Gastrocnemius medialis (tissue), 4 donors: ENCODE results near the gene MACROD2. TPM values are rescaled to one million over a fixed set of nuclear protein-coding genes. Genes with fewer than 3 reads are reported as not detected.

Source experiments
- ATAC-seq, 2 donors: fragments of 150-250 bp; one replicate each; pipeline ENCODE4 v1.9.1; 2016
- DNase-seq, 2 donors: peaks; one replicate each; pipeline ENCODE4 v3.0.0-alpha.2; 2019
- H3K27ac ChIP-seq, 4 donors: fragments of 200-600 bp; sonication (generic); 1 replicate in 1 of 4; 2 replicates in 3 of 4; pipeline ENCODE4 v1.5.1; 2016 to 2018; ENCODE audit warnings: mild to moderate bottlenecking in 2 of 4, moderate library complexity in 1 of 4
- H3K27me3 ChIP-seq, 3 donors: fragments of 200-600 bp; sonication (generic) in 2 of 3; 1 replicate in 1 of 3; 2 replicates in 2 of 3; pipeline versions ENCODE4 v1.5.1 to v1.6.0; 2016 to 2019; ENCODE audit warnings: mild to moderate bottlenecking in 1 of 3, moderate library complexity in 1 of 3
- H3K36me3 ChIP-seq, 2 donors: fragments of 200-600 bp; sonication (generic) in 1 of 2; one replicate each; pipeline ENCODE4 v1.5.1; 2017 to 2018
- H3K4me1 ChIP-seq, 2 donors: fragments of 200-600 bp; sonication (generic) in 1 of 2; one replicate each; pipeline ENCODE4 v1.5.1; 2016 to 2017; ENCODE audit warnings: mild to moderate bottlenecking in 2 of 2
- H3K4me3 ChIP-seq, 4 donors: fragments of 200-600 bp; sonication (generic) in 3 of 4; 1 replicate in 1 of 4; 2 replicates in 3 of 4; pipeline ENCODE4 v1.5.1; 2016 to 2019; ENCODE audit warnings: mild to moderate bottlenecking in 2 of 4
- H3K9me3 ChIP-seq, 3 donors: fragments of 200-600 bp; sonication (generic) in 2 of 3; 1 replicate in 1 of 3; 2 replicates in 2 of 3; pipeline ENCODE4 v1.5.1; 2016 to 2019
- POLR2A ChIP-seq, 2 donors: fragments of 450-650 bp; IDR thresholded peaks; one replicate each; pipeline ENCODE4 v1.6.1; 2017; ENCODE audit warnings: antibody characterized with exemption in 2 of 2, mild to moderate bottlenecking in 2 of 2, moderate library complexity in 2 of 2
- in situ Hi-C, 4 donors: fragments of 200-750 bp; cut with MboI; loops; one replicate each; pipeline versions ENCODE4 v1.15.0 to v1.8.0; 2017; ENCODE audit warnings: low sequenced_read_pairs in 4 of 4
- intact Hi-C: fragments of 100-400 bp; cut with DNase I; formaldehyde crosslinking; loops from one replicate; pipeline ENCODE4 v1.15.1; 2023; ENCODE audit warnings: low total_unique reads
- total RNA-seq, 4 donors: library from RNA; depleted of rRNA; stranded (reverse); fragments of >200 nt; gene quantifications; one replicate each; pipeline versions ENCODE4 v1.1.0 to v1.2.3, GENCODE V29; 2016
- TF ChIP-seq, protein P1 (sequence below), 5 experiments: fragments of 450-650 bp in 3 of 5; fragments of 200-600 bp in 2 of 5; sonication (generic) in 2 of 5; IDR thresholded peaks in 4 of 5; conservative IDR thresholded peaks in 1 of 5; 1 replicate in 4 of 5; 2 replicates in 1 of 5; pipeline ENCODE4 v1.5.1; 2016 to 2019; ENCODE audit warnings: antibody characterized with exemption in 5 of 5, mild to moderate bottlenecking in 3 of 5, moderate library complexity in 3 of 5

Gene MACROD2
- total RNA-seq, 4 donors from 2014 or later = 1.8 to 10.2 (median 3.6) TPM

DNA sequence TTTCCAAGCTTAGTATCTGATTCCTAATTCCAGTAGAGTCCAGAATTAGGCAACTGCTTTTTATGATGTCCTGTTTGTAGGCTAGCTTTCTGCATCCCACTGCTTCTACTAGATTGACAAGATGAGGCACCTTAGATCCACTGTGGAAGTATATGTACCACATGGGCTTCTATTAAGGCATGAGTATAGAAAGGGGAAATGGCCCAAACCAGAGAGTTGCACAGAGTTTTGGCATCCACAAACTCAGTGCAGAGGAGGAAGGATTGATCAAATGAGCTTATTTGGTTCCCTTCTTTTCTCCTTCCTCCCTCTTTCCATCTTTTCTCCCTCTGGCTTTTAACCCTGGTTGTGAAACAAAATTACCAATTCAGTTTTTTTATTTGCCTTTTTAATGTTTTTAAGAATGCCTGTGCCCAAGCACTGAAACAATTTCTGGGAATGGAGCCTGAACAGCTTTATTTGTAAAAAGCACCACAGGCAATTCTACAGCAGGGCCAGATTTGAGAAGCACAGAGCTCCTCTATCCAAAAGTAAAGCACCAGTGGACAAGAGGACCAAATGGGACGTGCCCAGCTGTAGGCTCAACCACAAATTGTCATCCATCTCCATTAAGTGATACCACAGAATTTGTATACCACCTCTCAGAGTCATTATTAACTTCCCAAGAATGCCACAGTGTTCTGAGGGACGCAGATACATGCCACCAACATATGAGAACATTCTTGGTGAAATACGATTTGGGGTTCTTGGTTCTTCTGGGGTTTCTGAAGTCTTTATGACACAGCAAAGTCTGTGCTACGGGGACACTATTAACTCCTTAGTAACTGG, 1608.9 kb downstream of the MACROD2 start:
- Histone ChIP-seq H3K9me3 (no peaks in the 10 kb centered on the region), H3K27ac (no peak overlapping the region), H3K36me3 (no peaks in the 10 kb centered on the region), H3K4me1 (no peaks in the 10 kb centered on the region), H3K4me3 (no peak overlapping the region), H3K27me3 (no peaks in the 10 kb centered on the region)
- in situ Hi-C loops (no loop called here), intact Hi-C loops (no loop called here)
- DNase-seq = no peak
- ATAC-seq = no peak
- TF ChIP-seq, protein P1, sequence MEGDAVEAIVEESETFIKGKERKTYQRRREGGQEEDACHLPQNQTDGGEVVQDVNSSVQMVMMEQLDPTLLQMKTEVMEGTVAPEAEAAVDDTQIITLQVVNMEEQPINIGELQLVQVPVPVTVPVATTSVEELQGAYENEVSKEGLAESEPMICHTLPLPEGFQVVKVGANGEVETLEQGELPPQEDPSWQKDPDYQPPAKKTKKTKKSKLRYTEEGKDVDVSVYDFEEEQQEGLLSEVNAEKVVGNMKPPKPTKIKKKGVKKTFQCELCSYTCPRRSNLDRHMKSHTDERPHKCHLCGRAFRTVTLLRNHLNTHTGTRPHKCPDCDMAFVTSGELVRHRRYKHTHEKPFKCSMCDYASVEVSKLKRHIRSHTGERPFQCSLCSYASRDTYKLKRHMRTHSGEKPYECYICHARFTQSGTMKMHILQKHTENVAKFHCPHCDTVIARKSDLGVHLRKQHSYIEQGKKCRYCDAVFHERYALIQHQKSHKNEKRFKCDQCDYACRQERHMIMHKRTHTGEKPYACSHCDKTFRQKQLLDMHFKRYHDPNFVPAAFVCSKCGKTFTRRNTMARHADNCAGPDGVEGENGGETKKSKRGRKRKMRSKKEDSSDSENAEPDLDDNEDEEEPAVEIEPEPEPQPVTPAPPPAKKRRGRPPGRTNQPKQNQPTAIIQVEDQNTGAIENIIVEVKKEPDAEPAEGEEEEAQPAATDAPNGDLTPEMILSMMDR (IDR thresholded peaks at IDR 0.05 in 4 of 5, conservative IDR thresholded peaks at IDR 0.05 in 1 of 5) = no peak
- TF ChIP-seq POLR2A (IDR thresholded peaks at IDR 0.05) = no peak

DNA sequence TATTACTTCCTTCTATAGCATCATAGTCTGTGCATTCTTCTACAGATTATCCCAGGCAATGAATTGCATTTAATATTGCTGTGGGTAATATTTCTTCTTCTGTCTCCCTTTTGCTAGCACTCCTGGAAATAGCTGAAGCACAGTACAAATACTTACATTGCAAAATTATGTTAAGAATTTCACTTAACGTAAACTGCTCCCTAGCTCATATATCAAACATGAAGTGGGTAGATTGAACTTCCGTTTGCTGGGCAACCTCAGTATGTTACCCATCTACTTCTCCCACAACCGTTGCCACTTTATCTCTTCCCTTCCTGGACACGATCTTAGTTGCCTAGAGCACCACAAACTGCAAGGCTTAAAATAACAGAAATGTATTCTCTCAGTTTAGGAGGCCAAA, 1614.6 kb downstream of the MACROD2 start:
- in situ Hi-C loops = no loop called here
- TF ChIP-seq, protein P1 (IDR thresholded peaks at IDR 0.05 in 4 of 5, conservative IDR thresholded peaks at IDR 0.05 in 1 of 5) = no peak
- no peak for TF ChIP-seq POLR2A (IDR thresholded peaks at IDR 0.05)
- H3K27me3 ChIP-seq = no peaks in the 10 kb centered on the region
- no peak for DNase-seq
- no peaks in the 10 kb centered on the region for H3K4me1 ChIP-seq
- intact Hi-C loops = no loop called here
- ATAC-seq = no peak
- no peaks in the 10 kb centered on the region for H3K36me3 ChIP-seq
- no peaks in the 10 kb centered on the region for H3K9me3 ChIP-seq
- no peak overlapping the region for H3K27ac ChIP-seq
- H3K4me3 ChIP-seq = no peak overlapping the region

DNA sequence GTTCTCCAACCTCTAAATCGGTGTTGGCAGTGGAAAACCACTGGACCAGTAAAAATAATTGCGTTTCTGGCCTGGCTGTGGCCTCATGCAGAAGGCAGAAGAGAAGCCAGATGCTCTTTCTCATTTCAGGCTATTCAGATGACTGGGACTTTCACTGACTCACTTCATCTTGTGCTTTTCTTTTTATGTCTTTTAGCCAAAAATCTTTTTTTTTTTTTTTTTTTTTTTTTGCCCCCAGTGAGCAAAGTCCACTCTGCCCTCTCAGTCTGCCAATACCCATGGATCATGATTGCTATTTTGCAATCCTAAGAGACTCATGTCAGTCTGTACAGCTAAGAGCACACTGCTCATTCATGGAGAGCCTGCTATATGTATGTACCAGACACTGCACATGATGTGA, 1615.5 kb downstream of the MACROD2 start:
- TF ChIP-seq POLR2A (IDR thresholded peaks at IDR 0.05) = no peak
- TF ChIP-seq, protein P1 (IDR thresholded peaks at IDR 0.05 in 4 of 5, conservative IDR thresholded peaks at IDR 0.05 in 1 of 5) = no peak
- Histone ChIP-seq H3K4me1 (no peaks in the 10 kb centered on the region), H3K27ac (no peak overlapping the region), H3K4me3 (no peak overlapping the region), H3K27me3 (no peaks in the 10 kb centered on the region), H3K36me3 (no peaks in the 10 kb centered on the region), H3K9me3 (no peaks in the 10 kb centered on the region)
- DNase-seq (no peak), ATAC-seq (no peak)
- intact Hi-C loops (no loop called here), in situ Hi-C loops (no loop called here)

DNA sequence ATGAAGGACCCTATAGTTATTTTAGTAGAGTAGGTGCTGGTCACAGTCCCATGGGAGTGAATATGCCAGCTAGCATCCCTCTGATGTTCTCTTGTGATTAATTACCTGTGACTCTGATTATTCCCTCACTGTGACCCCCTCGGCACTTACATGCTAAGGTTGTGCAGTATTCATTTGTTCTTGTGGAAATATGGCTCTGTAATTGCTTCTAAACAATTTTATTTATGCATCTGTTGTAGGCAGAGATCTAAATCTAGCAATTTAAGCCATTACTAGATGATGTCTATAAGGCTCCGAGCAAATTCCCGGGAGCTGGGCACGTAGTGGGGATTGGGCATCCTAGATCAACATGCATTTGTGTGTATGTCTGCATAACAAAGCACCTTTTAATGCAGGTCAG, 1616.2 kb downstream of the MACROD2 start:
- no peak for DNase-seq
- no peaks in the 10 kb centered on the region for H3K9me3 ChIP-seq
- no peak for ATAC-seq
- no peaks in the 10 kb centered on the region for H3K36me3 ChIP-seq
- no peak overlapping the region for H3K4me3 ChIP-seq
- H3K4me1 ChIP-seq = no peaks in the 10 kb centered on the region
- TF ChIP-seq, protein P1 (IDR thresholded peaks at IDR 0.05 in 4 of 5, conservative IDR thresholded peaks at IDR 0.05 in 1 of 5) = no peak
- TF ChIP-seq POLR2A (IDR thresholded peaks at IDR 0.05) = no peak
- H3K27ac ChIP-seq = no peak overlapping the region
- in situ Hi-C loops = no loop called here
- H3K27me3 ChIP-seq = no peaks in the 10 kb centered on the region
- intact Hi-C loops = no loop called here
